GM21390 (cell line): ENCODE data around the gene SPATA9.

Experiments used
- ATAC-seq: cut with Tn5 transposase; IDR thresholded peaks from one replicate; pipeline ENCODE4 v1.9.1; 2021; ENCODE audit not compliant: unreplicated experiment

SPATA9 gene

GRCh38 chr5:95682891-95683290 lies at the start of gene SPATA9:
SPATA9 (minus strand) TSS chr5:95682991; CDS start chr5:95682854, 137 bp downstream.
- ATAC-seq, result no peak

GRCh38 chr5:95731571-95732554 lies 49.1 kb upstream of the SPATA9 start:
- ATAC-seq, result peak; percentile 14

- ATAC-seq, result peak; percentile 46
Measured at GRCh38 chr5:95730730-95731570, 48.2 kb upstream of the SPATA9 start, which contains the start of gene RHOBTB3. RHOBTB3 (plus strand) TSS chr5:95731336; CDS start chr5:95731683, 347 bp downstream.

- no peak for ATAC-seq
Measured at GRCh38 chr5:95730011-95730700, 47.4 kb upstream of the SPATA9 start.

GRCh38 chr5:95729115-95730010 lies 46.6 kb upstream of the SPATA9 start:
- ATAC-seq, result no peak

- ATAC-seq, result no peak
Measured at GRCh38 chr5:95728494-95729114, 45.8 kb upstream of the SPATA9 start.

GRCh38 chr5:95727764-95728191 lies 45.0 kb upstream of the SPATA9 start:
- peak; percentile 29 for ATAC-seq

GRCh38 chr5:95726811-95727763 lies 44.3 kb upstream of the SPATA9 start:
- no peak for ATAC-seq

- peak; percentile 39 for ATAC-seq
Measured at GRCh38 chr5:95725937-95726810, 43.4 kb upstream of the SPATA9 start.

GRCh38 chr5:95725071-95725820 lies 42.5 kb upstream of the SPATA9 start:
- ATAC-seq, result no peak

GRCh38 chr5:95723632-95724369 lies 41.0 kb upstream of the SPATA9 start:
- no peak for ATAC-seq

- ATAC-seq, result no peak
Measured at GRCh38 chr5:95721582-95722295, 38.9 kb upstream of the SPATA9 start.

GRCh38 chr5:95720094-95720786 lies 37.4 kb upstream of the SPATA9 start:
- ATAC-seq, result no peak

- no peak for ATAC-seq
Measured at GRCh38 chr5:95718738-95719137, 35.9 kb upstream of the SPATA9 start.

GRCh38 chr5:95718203-95718602 lies 35.4 kb upstream of the SPATA9 start:
- peak; percentile 87 for ATAC-seq
